Measurements from ENCODE around the gene PDXK. TPM values are rescaled to one million over a fixed set of nuclear protein-coding genes. Genes with fewer than 3 reads are reported as not detected.

Gene PDXK
- polyA plus RNA-seq, 1 of the 3 experiments (the other 2 are of a cell fraction), result 85.7 TPM

DNA sequence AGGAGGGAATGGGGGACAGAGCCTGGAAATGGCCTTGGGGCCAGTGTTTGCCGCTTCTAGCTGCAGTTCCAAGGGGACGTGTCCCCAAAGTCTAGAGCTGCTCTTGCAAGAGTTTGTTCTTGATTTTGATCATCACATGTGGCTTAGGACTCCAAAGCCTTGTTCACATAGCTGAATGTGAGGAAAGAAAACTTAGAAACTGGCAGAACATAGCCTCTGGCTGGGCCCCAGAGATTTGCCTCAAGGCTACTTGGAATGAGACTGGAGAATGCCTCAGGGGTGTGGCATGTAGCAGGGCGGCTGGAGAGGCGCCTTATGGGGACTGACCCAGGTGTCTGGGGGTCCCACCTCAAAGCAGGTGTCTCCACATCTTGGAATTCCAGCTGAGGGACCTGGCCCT lies 2.3 kb downstream of the PDXK start (continued):
- TF ChIP-seq, protein P1, sequence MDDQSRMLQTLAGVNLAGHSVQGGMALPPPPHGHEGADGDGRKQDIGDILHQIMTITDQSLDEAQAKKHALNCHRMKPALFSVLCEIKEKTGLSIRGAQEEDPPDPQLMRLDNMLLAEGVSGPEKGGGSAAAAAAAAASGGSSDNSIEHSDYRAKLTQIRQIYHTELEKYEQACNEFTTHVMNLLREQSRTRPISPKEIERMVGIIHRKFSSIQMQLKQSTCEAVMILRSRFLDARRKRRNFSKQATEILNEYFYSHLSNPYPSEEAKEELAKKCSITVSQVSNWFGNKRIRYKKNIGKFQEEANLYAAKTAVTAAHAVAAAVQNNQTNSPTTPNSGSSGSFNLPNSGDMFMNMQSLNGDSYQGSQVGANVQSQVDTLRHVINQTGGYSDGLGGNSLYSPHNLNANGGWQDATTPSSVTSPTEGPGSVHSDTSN (IDR thresholded peaks at IDR 0.05), result no peak
- TF ChIP-seq, protein P2, sequence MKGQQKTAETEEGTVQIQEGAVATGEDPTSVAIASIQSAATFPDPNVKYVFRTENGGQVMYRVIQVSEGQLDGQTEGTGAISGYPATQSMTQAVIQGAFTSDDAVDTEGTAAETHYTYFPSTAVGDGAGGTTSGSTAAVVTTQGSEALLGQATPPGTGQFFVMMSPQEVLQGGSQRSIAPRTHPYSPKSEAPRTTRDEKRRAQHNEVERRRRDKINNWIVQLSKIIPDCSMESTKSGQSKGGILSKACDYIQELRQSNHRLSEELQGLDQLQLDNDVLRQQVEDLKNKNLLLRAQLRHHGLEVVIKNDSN (IDR thresholded peaks at IDR 0.05; ENCODE audit: borderline replicate concordance, low read depth), result no peak
- no peak for TF ChIP-seq JUND (IDR thresholded peaks at IDR 0.05)
- TF ChIP-seq FOSL2 (IDR thresholded peaks at IDR 0.05; ENCODE audit: borderline replicate concordance, low read depth), result no peak
- TF ChIP-seq, protein P3, sequence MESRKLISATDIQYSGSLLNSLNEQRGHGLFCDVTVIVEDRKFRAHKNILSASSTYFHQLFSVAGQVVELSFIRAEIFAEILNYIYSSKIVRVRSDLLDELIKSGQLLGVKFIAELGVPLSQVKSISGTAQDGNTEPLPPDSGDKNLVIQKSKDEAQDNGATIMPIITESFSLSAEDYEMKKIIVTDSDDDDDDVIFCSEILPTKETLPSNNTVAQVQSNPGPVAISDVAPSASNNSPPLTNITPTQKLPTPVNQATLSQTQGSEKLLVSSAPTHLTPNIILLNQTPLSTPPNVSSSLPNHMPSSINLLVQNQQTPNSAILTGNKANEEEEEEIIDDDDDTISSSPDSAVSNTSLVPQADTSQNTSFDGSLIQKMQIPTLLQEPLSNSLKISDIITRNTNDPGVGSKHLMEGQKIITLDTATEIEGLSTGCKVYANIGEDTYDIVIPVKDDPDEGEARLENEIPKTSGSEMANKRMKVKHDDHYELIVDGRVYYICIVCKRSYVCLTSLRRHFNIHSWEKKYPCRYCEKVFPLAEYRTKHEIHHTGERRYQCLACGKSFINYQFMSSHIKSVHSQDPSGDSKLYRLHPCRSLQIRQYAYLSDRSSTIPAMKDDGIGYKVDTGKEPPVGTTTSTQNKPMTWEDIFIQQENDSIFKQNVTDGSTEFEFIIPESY (IDR thresholded peaks at IDR 0.05; ENCODE audit: borderline replicate concordance, low read depth), result no peak

DNA sequence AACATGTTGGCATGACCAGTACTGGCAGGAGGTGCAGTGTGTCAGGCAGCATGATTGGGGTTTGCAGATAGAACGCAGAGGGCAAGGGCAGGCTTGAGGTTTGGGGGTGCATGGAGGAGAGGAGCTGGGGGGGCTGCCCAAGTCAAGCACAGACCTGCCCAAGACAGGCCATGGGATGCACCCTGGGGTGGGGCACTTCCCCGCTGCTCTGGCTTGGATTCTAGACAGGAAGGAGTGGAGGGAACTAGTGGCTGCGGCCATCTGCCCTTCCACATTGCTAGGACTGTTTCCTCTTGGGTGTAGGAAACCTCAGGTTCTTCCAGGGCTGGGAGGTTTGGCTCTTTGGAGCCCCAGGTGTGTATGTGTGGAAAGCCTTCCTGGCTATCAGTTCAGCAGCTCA lies 3.0 kb downstream of the PDXK start:
- Histone ChIP-seq H3K9ac (no peak overlapping the region), H3K27ac (ENCODE audit: low read depth in 2 of 2, low read length in 1 of 2) (no peak overlapping the region), H4K20me1 (ENCODE audit: insufficient read depth) (peaks cover 35% of the 10 kb centered on the region), H3F3A (replicated peaks; ENCODE audit: insufficient read depth) (peaks cover 6% of the 10 kb centered on the region), H3K79me2 (ENCODE audit: insufficient read depth) (peaks cover 64% of the 10 kb centered on the region), H3K27me3 (ENCODE audit: insufficient read depth) (no peaks in the 10 kb centered on the region), H3K4me2 (no peak overlapping the region), H2AFZ (ENCODE audit: low read depth) (no peak overlapping the region), H3K36me3 (replicated peaks in 1 of 2; ENCODE audit: control insufficient read depth in 1 of 2, insufficient read depth in 2 of 2, low read length in 1 of 2) (no peaks in the 10 kb centered on the region), H3K4me3 (ENCODE audit: low read depth in 2 of 2, low read length in 1 of 2) (no peak overlapping the region), H3K9me2 (no peaks in the 10 kb centered on the region), H3K4me1 (ENCODE audit: control insufficient read depth in 1 of 2, insufficient read depth in 2 of 2, low read depth in 1 of 2, low read length in 1 of 2) (peaks cover 7 to 26% of the 10 kb centered on the region in 2 experiments; a peak in 2 of 4 replicates), H3K9me3 (no peaks in the 10 kb centered on the region)
- DNase-seq, result no peak
- TF ChIP-seq GATA2 (CRISPR knock-in tag; IDR thresholded peaks at IDR 0.05), result no peak
- TF ChIP-seq NFIC (IDR thresholded peaks at IDR 0.05; ENCODE audit: borderline replicate concordance), result no peak
- POLR2A ChIA-PET, result no interaction called here
- 95% methylated on average over 2 of the region's 3 CpGs for WGBS (ENCODE audit: low lambda C conversion rate)
- CTCF ChIA-PET, result no interaction called here

DNA sequence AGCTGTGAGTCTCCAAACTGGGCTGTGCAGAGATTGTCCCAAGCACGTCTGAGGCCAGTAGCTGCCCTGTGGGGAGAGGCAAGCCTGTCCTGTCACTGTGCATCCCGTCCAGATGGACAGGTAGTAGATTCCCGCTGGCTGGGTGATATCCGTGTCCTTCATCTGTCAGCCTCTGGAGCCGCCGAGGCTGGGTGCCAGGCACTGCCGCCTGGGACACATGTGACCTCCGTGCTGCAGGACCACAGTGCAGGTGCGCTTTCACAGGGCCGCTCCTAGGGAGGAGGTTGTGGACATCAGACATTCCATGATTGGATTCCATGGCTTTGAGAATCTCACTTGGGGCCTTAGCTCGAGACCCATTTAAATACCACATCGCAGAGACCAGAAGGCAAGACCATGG lies 4.7 kb downstream of the PDXK start:
- Histone ChIP-seq H3F3A (replicated peaks; ENCODE audit: insufficient read depth) (peaks cover 18% of the 10 kb centered on the region), H3K4me2 (no peak overlapping the region), H4K20me1 (ENCODE audit: insufficient read depth) (peaks cover 35% of the 10 kb centered on the region), H3K27ac (ENCODE audit: low read depth in 2 of 2, low read length in 1 of 2) (no peak overlapping the region), H2AFZ (ENCODE audit: low read depth) (no peak overlapping the region), H3K9me3 (no peaks in the 10 kb centered on the region), H3K36me3 (replicated peaks in 1 of 2; ENCODE audit: control insufficient read depth in 1 of 2, insufficient read depth in 2 of 2, low read length in 1 of 2) (no peaks in the 10 kb centered on the region), H3K9ac (no peak overlapping the region), H3K27me3 (ENCODE audit: insufficient read depth) (no peaks in the 10 kb centered on the region), H3K4me3 (ENCODE audit: low read depth in 2 of 2, low read length in 1 of 2) (no peak overlapping the region), H3K9me2 (no peaks in the 10 kb centered on the region), H3K4me1 (ENCODE audit: control insufficient read depth in 1 of 2, insufficient read depth in 2 of 2, low read depth in 1 of 2, low read length in 1 of 2) (peaks cover 20 to 33% of the 10 kb centered on the region in 2 experiments; a peak in 3 of 4 replicates), H3K79me2 (ENCODE audit: insufficient read depth) (peaks cover 71% of the 10 kb centered on the region)
- 92% methylated on average over 4 of the region's 12 CpGs for WGBS (ENCODE audit: low lambda C conversion rate)
- TF ChIP-seq, protein P3 (IDR thresholded peaks at IDR 0.05; ENCODE audit: borderline replicate concordance, low read depth), result no peak
- no peak for TF ChIP-seq FOXJ3 (CRISPR knock-in tag; IDR thresholded peaks at IDR 0.05)
- no peak for TF ChIP-seq FOXM1 (IDR thresholded peaks at IDR 0.05; ENCODE audit: low read depth)
- TF ChIP-seq MEF2A (IDR thresholded peaks at IDR 0.05; ENCODE audit: borderline replicate concordance, low read depth), result no peak
- TF ChIP-seq, protein P4, sequence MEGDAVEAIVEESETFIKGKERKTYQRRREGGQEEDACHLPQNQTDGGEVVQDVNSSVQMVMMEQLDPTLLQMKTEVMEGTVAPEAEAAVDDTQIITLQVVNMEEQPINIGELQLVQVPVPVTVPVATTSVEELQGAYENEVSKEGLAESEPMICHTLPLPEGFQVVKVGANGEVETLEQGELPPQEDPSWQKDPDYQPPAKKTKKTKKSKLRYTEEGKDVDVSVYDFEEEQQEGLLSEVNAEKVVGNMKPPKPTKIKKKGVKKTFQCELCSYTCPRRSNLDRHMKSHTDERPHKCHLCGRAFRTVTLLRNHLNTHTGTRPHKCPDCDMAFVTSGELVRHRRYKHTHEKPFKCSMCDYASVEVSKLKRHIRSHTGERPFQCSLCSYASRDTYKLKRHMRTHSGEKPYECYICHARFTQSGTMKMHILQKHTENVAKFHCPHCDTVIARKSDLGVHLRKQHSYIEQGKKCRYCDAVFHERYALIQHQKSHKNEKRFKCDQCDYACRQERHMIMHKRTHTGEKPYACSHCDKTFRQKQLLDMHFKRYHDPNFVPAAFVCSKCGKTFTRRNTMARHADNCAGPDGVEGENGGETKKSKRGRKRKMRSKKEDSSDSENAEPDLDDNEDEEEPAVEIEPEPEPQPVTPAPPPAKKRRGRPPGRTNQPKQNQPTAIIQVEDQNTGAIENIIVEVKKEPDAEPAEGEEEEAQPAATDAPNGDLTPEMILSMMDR (IDR thresholded peaks at IDR 0.05), result no peak
- DNase-seq, result no peak
- CTCF ChIA-PET, result no interaction called here
- POLR2A ChIA-PET, result no interaction called here

Data from SK-N-SH (cell line).